Measurements from ENCODE around the gene DNAI4.

- TF ChIP-seq CTCF (IDR thresholded peaks at IDR 0.05), result no peak
- TF ChIP-seq POLR2A (IDR thresholded peaks at IDR 0.05), result no peak
These were observed 157.0 kb downstream of the DNAI4 start for GRCh38 chr1:66767626-66768025.

Data from Peyer's patch (tissue), 4 donors.